ENCODE measurements around the gene OGN. TPM values are rescaled to one million over a fixed set of nuclear protein-coding genes. Genes with fewer than 3 reads are reported as not detected.
A peak's percentile ranks its signal among the peaks of the same experiment; 100 is the strongest.

OGN gene
- polyA plus RNA-seq, 1 donor: 184 TPM

GRCh38 chr9:92384375-92384774, 20.0 kb downstream of the OGN start:
- Histone ChIP-seq H3K27ac (ENCODE audit: low read length) (no peak overlapping the region), H3K9me3 (ENCODE audit: control insufficient read depth, low read depth, low read length) (no peaks in the 10 kb centered on the region), H3K36me3 (ENCODE audit: control insufficient read depth, insufficient read depth, low read length) (no peaks in the 10 kb centered on the region), H3K27me3 (ENCODE audit: control insufficient read depth, insufficient read depth, low read length) (no peaks in the 10 kb centered on the region), H3K4me3 (ENCODE audit: low read length) (no peak overlapping the region), H3K4me1 (ENCODE audit: control insufficient read depth, insufficient read depth, low read length) (peaks cover 1% of the 10 kb centered on the region)
- no CpG with 5 or more reads among the region's 1 CpG for WGBS (ENCODE audit: insufficient coverage, low lambda C conversion rate)
- no peak for DNase-seq

- no peak overlapping the region for H3K4me3 ChIP-seq (ENCODE audit: low read length)
- no peaks in the 10 kb centered on the region for H3K9me3 ChIP-seq (ENCODE audit: control insufficient read depth, low read depth, low read length)
- H3K36me3 ChIP-seq (ENCODE audit: control insufficient read depth, insufficient read depth, low read length): no peaks in the 10 kb centered on the region
- 94% methylated on average over 2 of the region's 2 CpGs for WGBS (ENCODE audit: insufficient coverage, low lambda C conversion rate)
- H3K4me1 ChIP-seq (ENCODE audit: control insufficient read depth, insufficient read depth, low read length): peaks cover 14% of the 10 kb centered on the region
- H3K27ac ChIP-seq (ENCODE audit: low read length): no peak overlapping the region
- DNase-seq: no peak
- H3K27me3 ChIP-seq (ENCODE audit: control insufficient read depth, insufficient read depth, low read length): no peaks in the 10 kb centered on the region
Measured at GRCh38 chr9:92381775-92382174, 22.6 kb downstream of the OGN start.

GRCh38 chr9:92380603-92381002, 23.8 kb downstream of the OGN start:
- peaks cover 4% of the 10 kb centered on the region for H3K9me3 ChIP-seq (ENCODE audit: control insufficient read depth, low read depth, low read length)
- no peak overlapping the region for H3K27ac ChIP-seq (ENCODE audit: low read length)
- peaks cover 14% of the 10 kb centered on the region for H3K4me1 ChIP-seq (ENCODE audit: control insufficient read depth, insufficient read depth, low read length)
- H3K4me3 ChIP-seq (ENCODE audit: low read length): no peak overlapping the region
- WGBS (ENCODE audit: insufficient coverage, low lambda C conversion rate): 100% methylated on average over 1 of the region's 2 CpGs
- no peak for DNase-seq
- H3K27me3 ChIP-seq (ENCODE audit: control insufficient read depth, insufficient read depth, low read length): no peaks in the 10 kb centered on the region
- H3K36me3 ChIP-seq (ENCODE audit: control insufficient read depth, insufficient read depth, low read length): no peaks in the 10 kb centered on the region

- DNase-seq: peak; percentile 51 to 85
- Histone ChIP-seq H3K4me1 (ENCODE audit: control insufficient read depth, insufficient read depth, low read length) (peaks cover 14% of the 10 kb centered on the region), H3K27me3 (ENCODE audit: control insufficient read depth, insufficient read depth, low read length) (no peaks in the 10 kb centered on the region), H3K36me3 (ENCODE audit: control insufficient read depth, insufficient read depth, low read length) (no peaks in the 10 kb centered on the region), H3K4me3 (ENCODE audit: low read length) (no peak overlapping the region), H3K27ac (ENCODE audit: low read length) (peak overlapping the region; percentile 48), H3K9me3 (ENCODE audit: control insufficient read depth, low read depth, low read length) (peaks cover 12% of the 10 kb centered on the region)
- WGBS (ENCODE audit: insufficient coverage, low lambda C conversion rate): 100% methylated on average over 1 of the region's 7 CpGs
Measured at GRCh38 chr9:92378865-92379560, 25.4 kb downstream of the OGN start.

GRCh38 chr9:92377876-92378275, 26.5 kb downstream of the OGN start:
- Histone ChIP-seq H3K36me3 (ENCODE audit: control insufficient read depth, insufficient read depth, low read length) (no peaks in the 10 kb centered on the region), H3K4me3 (ENCODE audit: low read length) (no peak overlapping the region), H3K27ac (ENCODE audit: low read length) (peak overlapping the region; percentile 48), H3K9me3 (ENCODE audit: control insufficient read depth, low read depth, low read length) (peaks cover 22% of the 10 kb centered on the region), H3K4me1 (ENCODE audit: control insufficient read depth, insufficient read depth, low read length) (peaks cover 14% of the 10 kb centered on the region), H3K27me3 (ENCODE audit: control insufficient read depth, insufficient read depth, low read length) (no peaks in the 10 kb centered on the region)
- WGBS (ENCODE audit: insufficient coverage, low lambda C conversion rate): no CpG with 5 or more reads among the region's 2 CpGs
- peak in 1 of 2 donors; percentile 19 for DNase-seq

GRCh38 chr9:92373167-92373566, 31.2 kb downstream of the OGN start:
- Histone ChIP-seq H3K27me3 (ENCODE audit: control insufficient read depth, insufficient read depth, low read length) (no peaks in the 10 kb centered on the region), H3K36me3 (ENCODE audit: control insufficient read depth, insufficient read depth, low read length) (no peaks in the 10 kb centered on the region), H3K4me1 (ENCODE audit: control insufficient read depth, insufficient read depth, low read length) (peaks cover 4% of the 10 kb centered on the region), H3K4me3 (ENCODE audit: low read length) (no peak overlapping the region), H3K27ac (ENCODE audit: low read length) (no peak overlapping the region), H3K9me3 (ENCODE audit: control insufficient read depth, low read depth, low read length) (peaks cover 26% of the 10 kb centered on the region)
- WGBS (ENCODE audit: insufficient coverage, low lambda C conversion rate): 100% methylated on average over 1 of the region's 2 CpGs
- DNase-seq: no peak

GRCh38 chr9:92369075-92369474, 35.3 kb downstream of the OGN start:
- Histone ChIP-seq H3K27ac (ENCODE audit: low read length) (no peak overlapping the region), H3K4me1 (ENCODE audit: control insufficient read depth, insufficient read depth, low read length) (no peaks in the 10 kb centered on the region), H3K9me3 (ENCODE audit: control insufficient read depth, low read depth, low read length) (peaks cover 14% of the 10 kb centered on the region), H3K27me3 (ENCODE audit: control insufficient read depth, insufficient read depth, low read length) (no peaks in the 10 kb centered on the region), H3K4me3 (ENCODE audit: low read length) (no peak overlapping the region), H3K36me3 (ENCODE audit: control insufficient read depth, insufficient read depth, low read length) (no peaks in the 10 kb centered on the region)
- DNase-seq: no peak
- WGBS (ENCODE audit: insufficient coverage, low lambda C conversion rate): 10% methylated on average over 2 of the region's 2 CpGs

- no peak for DNase-seq
- Histone ChIP-seq H3K27ac (ENCODE audit: low read length) (no peak overlapping the region), H3K4me1 (ENCODE audit: control insufficient read depth, insufficient read depth, low read length) (peaks cover 6% of the 10 kb centered on the region), H3K27me3 (ENCODE audit: control insufficient read depth, insufficient read depth, low read length) (no peaks in the 10 kb centered on the region), H3K36me3 (ENCODE audit: control insufficient read depth, insufficient read depth, low read length) (no peaks in the 10 kb centered on the region), H3K9me3 (ENCODE audit: control insufficient read depth, low read depth, low read length) (peaks cover 9% of the 10 kb centered on the region), H3K4me3 (ENCODE audit: low read length) (no peak overlapping the region)
- 93% methylated on average over 2 of the region's 3 CpGs for WGBS (ENCODE audit: insufficient coverage, low lambda C conversion rate)
Measured at GRCh38 chr9:92360083-92360482, 44.3 kb downstream of the OGN start.

- no CpG with 5 or more reads among the region's 2 CpGs for WGBS (ENCODE audit: insufficient coverage, low lambda C conversion rate)
- Histone ChIP-seq H3K27ac (ENCODE audit: low read length) (peak overlapping the region; percentile 56), H3K4me1 (ENCODE audit: control insufficient read depth, insufficient read depth, low read length) (peaks cover 6% of the 10 kb centered on the region), H3K4me3 (ENCODE audit: low read length) (no peak overlapping the region), H3K27me3 (ENCODE audit: control insufficient read depth, insufficient read depth, low read length) (no peaks in the 10 kb centered on the region), H3K36me3 (ENCODE audit: control insufficient read depth, insufficient read depth, low read length) (no peaks in the 10 kb centered on the region), H3K9me3 (ENCODE audit: control insufficient read depth, low read depth, low read length) (peaks cover 9% of the 10 kb centered on the region)
- peak; percentile 31 to 71 for DNase-seq
Measured at GRCh38 chr9:92359394-92359995, 44.9 kb downstream of the OGN start.

GRCh38 chr9:92353051-92353450, 51.3 kb downstream of the OGN start:
- no peak for DNase-seq
- WGBS (ENCODE audit: insufficient coverage, low lambda C conversion rate): no CpG with 5 or more reads among the region's 6 CpGs
- H3K27ac ChIP-seq (ENCODE audit: low read length): no peak overlapping the region

GRCh38 chr9:92350740-92351133, 53.6 kb downstream of the OGN start:
- H3K4me3 ChIP-seq (ENCODE audit: low read length): no peak overlapping the region
- H3K27ac ChIP-seq (ENCODE audit: low read length): peak overlapping the region; percentile 56
- no peaks in the 10 kb centered on the region for H3K36me3 ChIP-seq (ENCODE audit: control insufficient read depth, insufficient read depth, low read length)
- H3K9me3 ChIP-seq (ENCODE audit: control insufficient read depth, low read depth, low read length): peaks cover 4% of the 10 kb centered on the region
- no peak for DNase-seq
- no peaks in the 10 kb centered on the region for H3K27me3 ChIP-seq (ENCODE audit: control insufficient read depth, insufficient read depth, low read length)
- H3K4me1 ChIP-seq (ENCODE audit: control insufficient read depth, insufficient read depth, low read length): peaks cover 3% of the 10 kb centered on the region

More at GRCh38 chr9:92353051-92353450, 51.3 kb downstream of the OGN start:
- no peaks in the 10 kb centered on the region for H3K36me3 ChIP-seq (ENCODE audit: control insufficient read depth, insufficient read depth, low read length)
- peaks cover 7% of the 10 kb centered on the region for H3K9me3 ChIP-seq (ENCODE audit: control insufficient read depth, low read depth, low read length)
- H3K27me3 ChIP-seq (ENCODE audit: control insufficient read depth, insufficient read depth, low read length): no peaks in the 10 kb centered on the region
- H3K4me1 ChIP-seq (ENCODE audit: control insufficient read depth, insufficient read depth, low read length): peaks cover 3% of the 10 kb centered on the region
- H3K4me3 ChIP-seq (ENCODE audit: low read length): no peak overlapping the region
